NCI-H526 (cell line): ENCODE data around the gene BIK.

Experiments
- DNase-seq, 2 experiments: peaks; one replicate each; lab custom pipeline; 2025; lab: John Stamatoyannopoulos, UW

The BIK gene

DNA sequence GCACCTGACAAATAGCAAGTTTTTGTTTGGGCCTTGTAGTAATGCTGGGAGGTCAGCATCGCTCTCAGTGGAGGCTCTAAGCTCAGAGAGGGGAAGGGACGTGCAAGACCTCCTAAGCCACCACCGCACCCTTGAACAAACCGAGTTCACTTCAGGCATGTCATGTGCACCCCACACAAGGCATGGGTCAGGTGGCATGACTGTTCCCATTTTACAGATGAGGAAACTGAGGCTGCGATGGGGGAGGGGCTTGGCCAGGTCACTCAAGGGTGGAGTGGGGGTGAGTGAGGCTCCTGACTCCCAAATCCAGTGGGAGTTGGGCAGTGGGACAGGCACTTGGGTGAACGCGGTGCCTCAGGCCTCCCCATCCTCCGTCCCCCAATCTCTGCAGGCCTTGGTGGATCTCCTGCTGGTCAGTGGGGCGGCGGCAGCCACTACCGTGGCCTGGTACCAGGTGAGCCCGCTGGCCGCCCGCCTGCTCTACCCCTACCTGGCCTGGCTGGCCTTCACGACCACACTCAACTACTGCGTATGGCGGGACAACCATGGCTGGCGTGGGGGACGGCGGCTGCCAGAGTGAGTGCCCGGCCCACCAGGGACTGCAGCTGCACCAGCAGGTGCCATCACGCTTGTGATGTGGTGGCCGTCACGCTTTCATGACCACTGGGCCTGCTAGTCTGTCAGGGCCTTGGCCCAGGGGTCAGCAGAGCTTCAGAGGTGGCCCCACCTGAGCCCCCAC is 52.0 kb downstream of the BIK start:
- DNase-seq: no peak

DNA sequence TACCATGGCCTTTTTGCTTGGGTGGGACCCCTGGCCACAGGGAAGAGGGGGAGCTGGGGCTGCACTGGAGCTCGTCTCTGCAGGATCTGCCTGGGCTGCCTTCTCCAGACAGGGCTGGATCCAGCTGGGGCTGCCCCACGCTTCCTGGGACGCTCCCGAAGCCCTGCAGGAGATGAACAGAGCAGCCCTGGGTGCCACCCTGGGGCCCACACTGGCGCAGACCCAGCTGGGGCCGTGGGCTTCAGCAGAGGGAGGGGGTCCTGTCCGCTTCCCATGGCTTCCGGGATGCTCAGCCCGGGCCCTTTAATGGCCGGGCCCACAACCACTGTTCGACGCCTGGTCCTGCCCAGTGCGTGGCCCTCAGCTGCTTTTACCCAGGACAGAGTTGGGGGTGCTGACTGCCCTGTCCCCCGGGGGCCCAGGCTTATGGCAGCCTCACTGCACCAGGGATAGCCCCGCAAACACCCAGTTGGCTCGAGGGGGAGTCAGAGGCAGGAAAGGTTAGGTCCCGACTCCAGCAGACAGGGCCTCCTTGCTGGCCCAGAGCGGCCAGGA is 52.8 kb downstream of the BIK start:
- DNase-seq: no peak

DNA sequence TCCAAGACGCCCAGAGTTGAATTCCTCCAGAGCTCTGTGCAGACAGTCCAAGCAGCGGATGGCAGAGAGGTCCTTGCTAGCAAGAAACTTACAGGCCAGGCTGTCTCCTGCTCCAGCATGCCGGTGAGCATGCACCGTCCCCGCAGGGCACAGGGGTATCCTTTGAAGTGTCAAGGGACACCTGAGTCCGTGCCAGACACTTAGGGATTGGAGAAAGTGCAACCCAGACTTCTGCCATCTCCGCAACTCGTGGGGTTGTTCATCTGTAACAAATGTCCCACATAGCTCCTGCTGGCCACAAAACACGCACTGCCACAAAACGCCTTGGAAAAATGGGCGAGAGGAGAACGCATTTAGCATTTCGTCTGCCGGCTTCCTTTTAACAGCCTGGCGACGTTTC is 54.1 kb downstream of the BIK start:
- no peak for DNase-seq

DNA sequence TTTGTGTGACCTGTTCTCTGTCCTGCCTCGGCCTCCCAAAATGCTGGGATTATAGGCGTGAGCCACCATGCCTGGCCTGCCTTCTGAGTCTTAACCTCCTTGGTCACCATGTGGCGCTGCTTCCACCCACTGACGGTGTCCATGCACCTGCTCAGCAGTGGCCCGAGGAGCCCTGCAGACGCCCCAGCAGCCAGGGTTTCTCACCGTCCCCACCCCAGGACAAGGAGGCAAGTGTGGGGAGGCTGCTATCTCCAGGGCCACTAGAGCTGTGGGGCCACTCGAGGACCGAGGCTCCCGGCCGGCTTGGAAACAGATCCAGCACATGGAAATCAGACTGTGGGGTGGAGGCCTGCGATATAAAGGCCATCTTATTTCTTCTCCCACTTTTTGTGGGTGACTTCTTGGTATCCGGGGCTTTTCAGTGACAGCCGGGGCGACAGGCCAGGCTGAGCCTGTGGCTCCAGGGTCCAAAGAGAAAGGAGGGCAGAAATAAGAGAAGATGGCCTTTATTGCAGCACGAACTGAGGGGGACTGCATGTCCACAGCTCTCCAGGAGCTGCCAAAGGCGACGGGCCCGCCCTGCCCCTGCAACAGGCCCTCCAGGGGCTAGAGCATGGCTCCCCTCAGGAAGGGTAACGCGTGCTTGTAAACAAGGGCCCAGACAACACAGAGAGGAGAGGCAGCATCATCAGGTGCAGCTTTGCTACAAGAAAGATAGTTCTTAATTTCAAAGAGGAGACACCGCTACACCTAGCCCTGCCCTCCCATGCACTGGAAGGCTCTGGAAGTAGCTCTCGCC is 55.8 kb downstream of the BIK start:
- DNase-seq: no peak

DNA sequence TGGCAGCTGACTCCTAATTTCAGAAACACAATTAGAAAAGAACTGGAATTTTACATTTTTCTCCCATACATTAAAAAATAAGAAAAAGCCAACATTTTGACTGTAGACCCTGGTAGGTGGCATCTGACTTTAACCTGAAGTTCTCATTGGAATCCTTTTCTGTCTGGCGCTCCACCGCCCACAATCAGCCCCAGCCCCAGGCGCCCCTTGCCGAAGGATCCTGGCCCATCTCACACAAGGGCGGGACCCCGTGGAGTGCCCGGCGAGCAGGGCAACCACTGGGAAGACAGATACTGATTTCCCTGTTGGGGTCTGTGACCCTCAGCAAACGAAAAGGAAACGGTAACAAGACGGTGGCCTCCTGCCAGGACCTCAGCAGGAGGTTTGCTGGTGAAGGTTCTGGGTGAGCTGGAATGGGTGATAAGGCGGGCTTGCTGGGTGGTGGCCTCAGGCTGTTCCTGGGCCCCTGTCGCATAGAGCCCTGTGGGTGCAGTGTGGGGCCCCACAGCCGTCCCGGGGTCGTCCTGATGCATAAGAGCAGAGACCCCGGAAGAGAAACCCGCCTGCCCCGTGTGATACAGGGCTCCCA is 56.5 kb downstream of the BIK start:
- no peak for DNase-seq

DNA sequence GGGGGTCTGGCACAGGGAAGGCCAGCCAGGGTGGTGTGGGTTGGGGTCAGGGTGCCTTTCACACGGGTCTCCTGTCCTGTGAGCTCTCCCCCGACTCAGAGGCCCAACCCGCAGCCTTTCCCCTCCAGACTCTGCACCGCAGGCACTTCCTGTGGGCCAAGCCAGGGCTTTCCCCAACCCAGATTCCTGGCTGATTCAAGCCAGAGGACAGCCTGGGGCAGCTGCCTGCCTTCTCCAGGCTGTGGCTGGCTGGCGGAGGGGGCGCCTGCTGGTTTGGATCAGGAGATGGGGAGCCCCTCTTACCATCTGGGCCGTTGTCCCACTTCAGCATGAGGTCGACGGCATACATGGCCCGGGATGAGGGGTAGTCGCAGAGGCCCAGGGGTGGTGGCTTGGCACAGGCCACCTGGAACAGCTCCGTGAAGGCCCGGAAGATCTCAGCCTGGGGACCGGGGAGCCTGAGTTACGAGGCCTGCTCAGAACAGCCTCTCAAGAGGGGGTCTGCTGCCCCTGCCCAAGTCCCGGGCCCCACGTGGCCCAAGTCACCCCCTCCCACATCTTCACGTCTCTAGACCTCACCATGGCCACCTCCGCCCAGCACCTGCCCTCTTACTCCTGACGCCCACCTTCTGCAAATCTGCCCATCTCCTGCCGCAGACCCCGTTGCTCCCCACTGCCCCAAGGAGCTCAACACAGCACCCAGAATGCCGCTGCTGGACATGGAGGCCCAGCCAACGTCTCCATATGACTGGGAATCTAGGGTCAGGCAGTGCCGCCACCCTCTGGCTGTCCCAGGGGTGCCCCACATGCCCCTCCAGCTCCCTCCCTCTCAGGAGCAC is 58.1 kb downstream of the BIK start:
- no peak for DNase-seq

DNA sequence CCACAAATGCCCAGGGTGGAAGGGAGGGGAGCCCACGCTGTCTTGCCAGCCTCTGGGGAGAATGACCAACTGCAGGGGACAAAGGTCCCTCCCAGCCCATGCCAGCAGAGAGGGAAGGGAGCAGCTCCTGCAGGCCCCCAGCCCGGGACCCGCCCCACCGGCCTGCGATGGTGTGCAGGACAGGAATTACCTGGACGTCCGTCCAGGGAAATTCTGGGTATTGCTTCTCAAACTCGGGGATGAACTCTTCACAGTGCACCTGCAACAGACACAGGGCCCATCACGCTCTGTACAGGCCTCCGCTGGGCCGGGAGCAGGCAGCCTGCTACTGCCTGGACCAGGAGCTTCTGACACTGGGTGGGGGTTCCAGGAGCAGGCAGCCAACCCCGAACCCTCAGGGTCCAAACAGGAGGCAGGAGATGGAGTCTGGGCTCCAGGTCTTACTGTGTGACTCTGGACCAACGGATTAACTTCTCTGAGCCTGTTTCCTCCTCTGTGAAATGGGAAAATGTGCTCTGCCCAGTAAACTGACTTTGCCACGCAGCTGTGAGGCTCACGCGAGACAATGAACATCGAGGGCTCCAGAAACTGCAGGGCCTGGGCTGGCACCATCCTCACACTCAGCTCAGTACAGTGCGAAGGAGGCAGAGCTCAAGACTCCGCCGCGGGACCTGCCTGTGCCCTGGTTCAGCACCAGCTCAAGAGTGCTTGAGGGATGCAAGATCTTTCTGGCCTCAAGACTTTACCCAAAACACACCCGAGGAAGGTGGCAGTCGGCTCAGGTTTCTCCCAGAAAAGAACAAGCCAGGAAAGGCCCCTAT is 59.0 kb downstream of the BIK start:
- no peak for DNase-seq

DNA sequence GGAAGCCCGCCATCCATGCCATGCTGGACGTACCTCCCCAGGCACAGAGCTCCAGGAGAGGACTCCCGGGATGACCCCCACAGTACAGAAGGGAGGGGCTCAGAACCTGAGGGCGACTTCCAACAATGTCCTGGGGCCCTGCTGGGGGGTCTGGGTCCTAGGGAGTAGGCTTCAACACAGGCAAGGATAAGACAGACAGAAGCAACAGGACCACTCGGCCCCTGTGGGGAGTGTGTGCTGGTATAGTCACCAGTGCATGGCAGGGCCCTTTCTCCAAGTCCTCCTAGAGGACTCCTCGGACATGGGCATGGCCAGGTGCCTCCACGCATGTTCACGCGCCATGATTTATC is 59.6 kb downstream of the BIK start:
- no peak for DNase-seq

DNA sequence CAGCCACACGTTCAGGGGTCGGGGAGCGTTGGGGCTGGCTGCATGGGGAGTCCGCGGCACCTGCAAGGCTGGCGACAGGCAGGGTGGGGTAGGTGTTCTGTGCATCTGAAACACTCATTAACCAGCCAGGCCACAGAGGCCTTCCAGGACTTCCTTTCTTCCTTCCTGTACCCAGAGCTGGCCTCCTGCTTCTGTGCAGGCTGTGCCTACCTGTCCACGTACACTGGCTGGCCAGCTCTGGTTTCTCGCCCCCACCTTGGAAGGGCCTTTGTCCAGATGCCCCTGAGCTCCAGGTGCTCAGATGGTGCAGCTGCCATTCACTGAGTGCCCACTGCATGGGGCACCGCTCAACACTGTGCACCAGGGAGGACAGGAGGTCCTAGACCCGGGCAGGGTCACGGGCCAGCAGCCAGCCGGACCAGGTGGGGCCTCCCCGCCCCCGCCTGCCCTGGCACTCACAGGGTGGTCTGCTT is 60.5 kb downstream of the BIK start:
- DNase-seq: no peak

DNA sequence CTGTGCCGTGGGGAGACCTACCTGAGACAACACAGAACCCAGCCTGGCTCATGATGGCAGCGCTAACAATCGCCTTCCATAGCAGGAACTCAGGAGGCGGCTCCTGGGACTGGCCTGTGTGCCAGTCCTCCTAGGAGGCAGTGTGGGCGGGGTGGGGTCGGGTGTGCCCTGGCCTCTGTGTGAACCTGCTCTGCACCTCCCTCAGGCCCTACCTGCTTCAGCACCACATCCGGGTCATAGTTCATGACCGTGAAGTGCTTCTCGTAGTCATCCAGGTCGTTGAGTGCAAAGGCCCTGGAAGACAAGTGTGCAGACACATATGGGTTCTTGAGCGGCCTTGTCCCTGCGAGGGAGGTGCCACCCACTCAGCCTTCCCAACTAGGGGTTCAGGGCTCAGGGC is 61.1 kb downstream of the BIK start:
- DNase-seq: no peak

DNA sequence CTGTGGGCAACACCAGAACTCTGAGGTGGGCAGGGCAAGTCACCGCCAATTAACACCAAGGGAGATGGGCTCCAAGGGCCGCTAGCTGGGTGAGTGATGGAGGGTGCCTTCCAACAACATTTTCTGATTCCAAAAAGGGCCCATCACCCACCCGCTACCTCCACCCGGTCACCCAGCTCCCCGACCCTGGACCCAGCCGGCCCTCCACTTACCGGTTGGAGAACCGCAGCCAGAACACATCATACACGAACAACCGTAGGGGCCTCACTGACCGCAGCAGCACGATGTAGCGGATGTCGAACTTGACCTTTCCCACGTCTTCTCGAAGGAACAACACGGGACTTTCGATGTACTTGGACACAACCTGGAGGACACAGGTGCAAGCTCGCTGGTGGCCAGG is 61.6 kb downstream of the BIK start:
- no peak for DNase-seq

DNA sequence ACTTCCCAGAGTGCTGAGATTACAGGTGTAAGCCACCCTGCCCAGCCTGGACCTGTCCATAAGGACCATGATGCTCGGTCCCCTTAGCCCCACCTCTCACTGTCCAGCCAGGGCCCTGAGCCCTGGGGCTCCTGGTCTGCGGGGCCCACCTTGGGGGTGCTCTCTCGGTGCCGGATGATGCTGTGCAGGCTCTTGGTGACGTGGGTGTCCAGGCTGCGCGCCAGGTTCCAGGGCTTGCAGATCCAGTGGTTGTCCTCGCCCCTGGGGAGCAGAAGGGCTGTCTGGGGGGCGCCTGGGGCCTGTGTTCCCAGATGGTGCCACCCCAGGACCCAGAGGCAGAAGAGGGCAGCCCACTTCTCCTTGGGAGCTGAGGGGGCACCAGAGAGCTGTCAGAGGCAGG is 63.0 kb downstream of the BIK start:
- no peak for DNase-seq

DNA sequence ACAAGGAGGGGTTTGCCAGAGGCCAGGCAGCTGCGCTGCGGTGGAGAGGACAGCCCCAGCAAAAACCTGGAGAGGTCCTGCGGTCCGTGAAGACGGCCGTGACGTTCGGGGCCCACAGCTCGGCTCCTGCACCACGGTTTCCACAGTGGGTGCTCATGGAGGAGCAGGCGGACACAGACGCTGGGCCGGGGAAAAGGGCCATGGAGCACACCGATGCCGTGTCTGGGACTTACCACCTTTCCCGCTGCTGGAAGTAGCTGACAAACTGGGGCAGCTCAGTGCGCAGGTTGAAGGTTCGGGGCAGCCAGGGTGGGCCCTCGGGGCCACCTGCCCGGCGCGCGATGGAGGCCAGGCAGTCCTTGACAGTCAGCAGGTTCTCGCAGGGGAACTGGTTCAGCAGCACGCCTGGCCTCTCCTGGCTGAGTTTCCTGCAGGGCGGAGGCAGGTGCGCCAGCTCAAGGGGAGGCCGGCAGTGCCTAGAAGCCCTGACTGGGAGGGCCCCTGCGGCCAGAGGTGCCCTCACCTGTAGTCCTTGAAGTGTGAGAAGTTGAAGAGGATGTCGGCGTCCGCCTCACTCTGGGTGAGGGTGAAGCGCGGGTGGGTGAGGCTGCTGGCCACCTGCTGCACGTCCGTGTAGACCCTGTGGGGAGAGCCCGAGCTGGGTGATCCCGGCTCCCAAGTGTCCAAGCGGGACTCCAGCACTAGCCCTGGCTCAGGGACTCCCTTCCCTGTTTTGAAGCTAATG is 63.6 kb downstream of the BIK start:
- no peak for DNase-seq

DNA sequence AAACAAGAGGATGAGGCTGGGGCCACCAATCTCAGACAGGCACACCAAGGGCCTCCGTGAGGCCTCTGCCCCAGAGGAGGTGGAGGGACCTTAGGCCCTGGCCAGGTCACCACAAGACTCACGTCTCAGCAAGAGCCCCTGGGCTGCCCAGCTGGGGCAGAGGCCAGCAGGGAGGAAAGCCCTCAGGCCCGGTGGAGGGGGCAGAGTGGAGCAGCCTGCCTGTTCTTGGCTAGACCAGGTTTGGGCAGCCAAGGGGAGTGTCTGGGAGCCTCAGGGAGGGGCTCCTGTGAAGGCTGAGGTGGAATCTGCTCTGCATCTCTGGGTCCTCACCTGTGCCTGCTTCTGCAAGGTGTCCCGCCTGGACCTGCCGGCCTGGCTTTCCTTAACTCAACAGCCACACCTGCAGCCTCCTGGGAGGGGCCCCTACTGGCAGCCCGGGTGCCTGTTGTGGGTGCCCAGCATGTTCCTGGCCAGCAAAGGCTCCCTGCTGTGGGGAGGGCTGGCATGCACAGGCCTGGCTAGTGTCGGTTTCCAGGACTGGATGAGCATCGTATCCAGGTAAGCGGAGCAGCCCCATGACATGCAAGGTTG is 64.5 kb downstream of the BIK start:
- DNase-seq: no peak

DNA sequence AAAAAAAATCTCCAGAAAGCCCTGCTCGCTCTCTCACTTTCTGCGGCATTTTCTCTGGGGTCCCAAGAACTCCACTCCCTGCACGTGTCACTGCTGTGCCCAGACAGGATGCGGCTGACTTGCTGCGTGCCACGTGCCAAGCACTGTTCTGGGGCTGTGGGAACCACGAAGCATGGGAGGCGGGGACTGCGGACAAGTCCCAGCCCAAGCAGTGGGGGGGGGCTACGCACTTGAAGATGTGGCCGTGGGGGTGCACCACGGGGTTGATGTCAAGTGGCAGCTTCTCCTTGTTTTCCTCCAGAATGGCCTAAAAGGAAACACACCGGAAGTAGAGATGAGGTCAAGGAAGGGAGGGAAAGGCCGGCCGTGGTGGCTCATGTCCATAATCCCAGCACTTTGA is 65.5 kb downstream of the BIK start:
- DNase-seq: no peak

DNA sequence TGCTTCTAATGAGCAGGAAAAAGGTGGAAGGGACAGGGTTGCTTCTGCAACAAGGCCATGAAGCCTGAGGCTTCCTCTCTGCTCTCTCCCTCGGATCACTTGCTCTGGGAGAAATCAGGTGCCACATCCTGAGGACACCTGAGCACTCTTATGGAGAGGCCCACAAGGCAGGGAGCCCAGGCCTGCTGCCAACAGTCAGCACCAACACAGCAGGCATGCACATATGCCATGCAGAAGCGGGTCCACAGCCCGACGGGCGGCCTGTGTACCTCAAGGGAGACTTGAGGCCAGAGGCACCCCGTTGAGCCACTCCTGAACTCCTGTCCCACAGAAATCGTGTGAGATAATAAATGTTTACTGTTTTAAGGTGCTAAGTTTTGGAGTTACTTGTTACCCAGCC is 66.9 kb downstream of the BIK start:
- no peak for DNase-seq
